ENCODE measurements around the gene ENTPD8.

- TF ChIP-seq CTCF (IDR thresholded peaks at IDR 0.05; ENCODE audit: extremely low read depth in 1 of 2, insufficient read depth in 1 of 2, low read depth in 1 of 2, low read length in 2 of 2) (no peak), EZH2 (IDR thresholded peaks at IDR 0.05; ENCODE audit: borderline replicate concordance, low read depth, low read length, severe bottlenecking) (no peak)
Measured at GRCh38 chr9:137479892-137480685, 38.9 kb upstream of the ENTPD8 start.

Measured in endothelial cell of umbilical vein (primary cell).